PC-9 (cell line): Measurements from ENCODE around the gene ARHGEF7.

Experiments used
- CTCF ChIP-seq: fragments of 200-600 bp; sonication (generic); conservative IDR thresholded peaks from 2 replicates; pipeline ENCODE4 v1.6.1; 2017; ENCODE audit warnings: mixed run types, antibody characterized with exemption, mild to moderate bottlenecking, moderate library complexity
- EZH2 ChIP-seq: fragments of 200-600 bp; sonication (generic); IDR thresholded peaks from 2 replicates; pipeline ENCODE4 v1.8.0; 2017; ENCODE audit warnings: antibody characterized with exemption, low read depth

- TF ChIP-seq EZH2 = no peak
- no peak for TF ChIP-seq CTCF
These were observed 5.1 kb upstream of the ARHGEF7 start for GRCh38 chr13:111110054-111110453.
